Activated naive CD8-positive, alpha-beta T cell treated with anti-CD3 and anti-CD28 coated beads, Interleukin-2, amount 50 U/mL, for 24 hours (primary cell): ENCODE measurements around the gene PRSS2.

ENCODE experiments used
- ATAC-seq: fragments of 150-1000 bp; cut with Tn5 transposase; one replicate; pipeline ENCODE4 v1.10.0; 2021
- DNase-seq: peaks from one replicate; pipeline ENCODE4 v3.0.0; 2021
- H3K27ac Mint-ChIP-seq: one replicate; pipeline ENCODE4 v1.8.0; 2021; ENCODE audit warnings: mild to moderate bottlenecking, mixed read lengths
- H3K27me3 Mint-ChIP-seq: one replicate; pipeline ENCODE4 v1.8.0; 2021; ENCODE audit warnings: mixed read lengths
- H3K36me3 Mint-ChIP-seq: one replicate; pipeline ENCODE4 v1.8.0; 2021; ENCODE audit warnings: low read depth, mixed read lengths
- H3K4me1 Mint-ChIP-seq: one replicate; pipeline ENCODE4 v1.8.0; 2021; ENCODE audit warnings: mixed read lengths
- H3K4me3 Mint-ChIP-seq: one replicate; pipeline ENCODE4 v1.8.0; 2021; ENCODE audit warnings: mild to moderate bottlenecking, moderate library complexity, mixed read lengths
- H3K9me3 Mint-ChIP-seq: one replicate; pipeline ENCODE4 v1.8.0; 2021; ENCODE audit warnings: mixed read lengths

Gene PRSS2

DNA sequence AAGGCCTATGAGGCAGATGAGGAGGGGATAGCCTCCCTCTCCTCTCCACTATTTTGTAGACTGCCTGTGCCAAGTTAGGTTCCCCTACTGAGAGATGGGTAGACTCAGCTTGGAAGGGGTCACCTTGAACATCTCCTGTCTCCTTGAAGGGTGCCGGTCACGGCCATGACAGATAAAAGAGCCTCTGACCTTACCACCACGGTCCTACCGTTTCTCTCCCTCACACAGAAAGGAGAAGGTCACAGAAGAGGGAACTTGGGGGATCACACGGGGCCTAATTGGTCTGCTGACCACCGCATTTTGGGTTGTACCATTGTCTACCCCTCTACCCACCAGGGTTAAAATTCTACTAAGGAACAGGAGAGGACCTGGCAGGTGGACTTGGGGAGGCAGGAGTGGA, 17.0 kb downstream of the PRSS2 start:
- Mint-ChIP-seq H3K4me1 (peaks cover 33% of the 10 kb centered on the region), H3K27me3 (no peaks in the 10 kb centered on the region), H3K4me3 (peak overlapping the region; percentile 88), H3K9me3 (no peaks in the 10 kb centered on the region), H3K27ac (peak overlapping the region; percentile 98), H3K36me3 (peaks cover 45% of the 10 kb centered on the region)
- ATAC-seq (no peak), DNase-seq (no peak)

GRCh38 chr7:142788303-142789289, 17.8 kb downstream of the PRSS2 start:
- ATAC-seq (no peak), DNase-seq (no peak)
- peak overlapping the region; percentile 88 for H3K4me3 Mint-ChIP-seq
- H3K27ac Mint-ChIP-seq, result peak overlapping the region; percentile 98
- peaks cover 50% of the 10 kb centered on the region for H3K36me3 Mint-ChIP-seq
- peaks cover 33% of the 10 kb centered on the region for H3K4me1 Mint-ChIP-seq
- no peaks in the 10 kb centered on the region for H3K27me3 Mint-ChIP-seq
- H3K9me3 Mint-ChIP-seq, result no peaks in the 10 kb centered on the region

- DNase-seq, result no peak
- peak overlapping the region; percentile 98 for H3K27ac Mint-ChIP-seq
- peak overlapping the region; percentile 88 for H3K4me3 Mint-ChIP-seq
- no peaks in the 10 kb centered on the region for H3K27me3 Mint-ChIP-seq
- ATAC-seq, result no peak
- H3K9me3 Mint-ChIP-seq, result no peaks in the 10 kb centered on the region
- H3K4me1 Mint-ChIP-seq, result peaks cover 36% of the 10 kb centered on the region
- H3K36me3 Mint-ChIP-seq, result peaks cover 58% of the 10 kb centered on the region
Observed at GRCh38 chr7:142789441-142789840, 18.7 kb downstream of the PRSS2 start.

DNA sequence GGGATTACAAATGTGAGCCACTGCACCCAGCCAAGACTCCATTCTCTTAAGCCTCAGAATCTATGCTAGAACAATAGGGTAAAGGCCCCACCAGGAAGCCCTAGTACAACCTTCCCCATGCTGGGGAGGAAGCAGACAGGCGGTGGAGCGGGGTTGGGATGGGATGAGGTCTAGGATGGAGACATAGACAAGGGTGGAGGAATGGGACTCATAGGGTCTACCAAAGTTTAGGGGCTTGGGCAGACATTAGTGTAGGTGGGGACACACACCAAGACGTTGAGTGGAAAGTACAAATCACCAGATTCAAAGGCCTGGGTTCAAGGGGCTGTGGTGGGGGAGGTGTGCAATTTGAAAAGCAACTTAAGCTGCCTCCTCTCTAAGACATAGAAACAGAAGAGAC, 19.3 kb downstream of the PRSS2 start:
- Mint-ChIP-seq H3K9me3 (no peaks in the 10 kb centered on the region), H3K27ac (peak overlapping the region; percentile 98), H3K27me3 (no peaks in the 10 kb centered on the region), H3K4me3 (peak overlapping the region; percentile 88), H3K36me3 (peaks cover 61% of the 10 kb centered on the region), H3K4me1 (peaks cover 41% of the 10 kb centered on the region)
- ATAC-seq (peak; percentile 11), DNase-seq (no peak)

GRCh38 chr7:142790555-142790954, 19.8 kb downstream of the PRSS2 start:
- Mint-ChIP-seq H3K36me3 (peaks cover 61% of the 10 kb centered on the region), H3K4me1 (peaks cover 44% of the 10 kb centered on the region), H3K27ac (peak overlapping the region; percentile 98), H3K9me3 (no peaks in the 10 kb centered on the region), H3K4me3 (peak overlapping the region; percentile 88), H3K27me3 (no peaks in the 10 kb centered on the region)
- ATAC-seq (no peak), DNase-seq (no peak)

DNA sequence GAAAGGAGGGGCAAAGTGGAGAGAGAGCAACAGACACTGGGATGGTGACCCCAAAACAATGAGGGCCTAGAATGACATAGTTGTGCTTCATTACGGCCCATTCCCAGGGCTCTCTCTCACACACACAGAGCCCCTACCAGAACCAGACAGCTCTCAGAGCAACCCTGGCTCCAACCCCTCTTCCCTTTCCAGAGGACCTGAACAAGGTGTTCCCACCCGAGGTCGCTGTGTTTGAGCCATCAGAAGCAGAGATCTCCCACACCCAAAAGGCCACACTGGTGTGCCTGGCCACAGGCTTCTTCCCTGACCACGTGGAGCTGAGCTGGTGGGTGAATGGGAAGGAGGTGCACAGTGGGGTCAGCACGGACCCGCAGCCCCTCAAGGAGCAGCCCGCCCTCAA, 20.7 kb downstream of the PRSS2 start:
- Mint-ChIP-seq H3K4me1 (peaks cover 44% of the 10 kb centered on the region), H3K27me3 (no peaks in the 10 kb centered on the region), H3K9me3 (no peaks in the 10 kb centered on the region), H3K36me3 (peaks cover 64% of the 10 kb centered on the region), H3K27ac (peak overlapping the region; percentile 98), H3K4me3 (peak overlapping the region; percentile 88)
- DNase-seq (no peak), ATAC-seq (no peak)

DNA sequence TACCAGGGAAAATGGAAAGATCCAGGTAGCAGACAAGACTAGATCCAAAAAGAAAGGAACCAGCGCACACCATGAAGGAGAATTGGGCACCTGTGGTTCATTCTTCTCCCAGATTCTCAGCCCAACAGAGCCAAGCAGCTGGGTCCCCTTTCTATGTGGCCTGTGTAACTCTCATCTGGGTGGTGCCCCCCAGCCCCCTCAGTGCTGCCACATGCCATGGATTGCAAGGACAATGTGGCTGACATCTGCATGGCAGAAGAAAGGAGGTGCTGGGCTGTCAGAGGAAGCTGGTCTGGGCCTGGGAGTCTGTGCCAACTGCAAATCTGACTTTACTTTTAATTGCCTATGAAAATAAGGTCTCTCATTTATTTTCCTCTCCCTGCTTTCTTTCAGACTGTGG, 21.4 kb downstream of the PRSS2 start:
- peaks cover 44% of the 10 kb centered on the region for H3K4me1 Mint-ChIP-seq
- ATAC-seq, result no peak
- H3K27me3 Mint-ChIP-seq, result no peaks in the 10 kb centered on the region
- H3K36me3 Mint-ChIP-seq, result peaks cover 64% of the 10 kb centered on the region
- no peaks in the 10 kb centered on the region for H3K9me3 Mint-ChIP-seq
- DNase-seq, result no peak
- peak overlapping the region; percentile 88 for H3K4me3 Mint-ChIP-seq
- H3K27ac Mint-ChIP-seq, result peak overlapping the region; percentile 98

DNA sequence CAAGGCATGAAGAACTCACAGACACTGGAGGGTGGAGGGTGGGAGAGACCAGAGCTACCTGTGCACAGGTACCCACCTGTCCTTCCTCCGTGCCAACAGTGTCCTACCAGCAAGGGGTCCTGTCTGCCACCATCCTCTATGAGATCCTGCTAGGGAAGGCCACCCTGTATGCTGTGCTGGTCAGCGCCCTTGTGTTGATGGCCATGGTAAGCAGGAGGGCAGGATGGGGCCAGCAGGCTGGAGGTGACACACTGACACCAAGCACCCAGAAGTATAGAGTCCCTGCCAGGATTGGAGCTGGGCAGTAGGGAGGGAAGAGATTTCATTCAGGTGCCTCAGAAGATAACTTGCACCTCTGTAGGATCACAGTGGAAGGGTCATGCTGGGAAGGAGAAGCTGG, 21.8 kb downstream of the PRSS2 start:
- H3K4me1 Mint-ChIP-seq, result peaks cover 45% of the 10 kb centered on the region
- H3K4me3 Mint-ChIP-seq, result peak overlapping the region; percentile 88
- H3K27me3 Mint-ChIP-seq, result no peaks in the 10 kb centered on the region

GRCh38 chr7:142793156-142793555, 22.4 kb downstream of the PRSS2 start:
- Mint-ChIP-seq H3K4me3 (peak overlapping the region; percentile 88), H3K27me3 (no peaks in the 10 kb centered on the region), H3K27ac (peak overlapping the region; percentile 98), H3K36me3 (peaks cover 64% of the 10 kb centered on the region), H3K4me1 (peaks cover 50% of the 10 kb centered on the region), H3K9me3 (no peaks in the 10 kb centered on the region)
- DNase-seq (no peak), ATAC-seq (no peak)

More for the DNA sequence above, 21.8 kb downstream of the PRSS2 start:
- no peak for DNase-seq
- Mint-ChIP-seq H3K27ac (peak overlapping the region; percentile 98), H3K36me3 (peaks cover 64% of the 10 kb centered on the region), H3K9me3 (no peaks in the 10 kb centered on the region)
- no peak for ATAC-seq

GRCh38 chr7:142795339-142795863, 24.6 kb downstream of the PRSS2 start:
- H3K9me3 Mint-ChIP-seq, result no peaks in the 10 kb centered on the region
- H3K27me3 Mint-ChIP-seq, result no peaks in the 10 kb centered on the region
- peak overlapping the region; percentile 98 for H3K27ac Mint-ChIP-seq
- ATAC-seq (peak; percentile 24), DNase-seq (peak; percentile 58)
- H3K36me3 Mint-ChIP-seq, result peaks cover 66% of the 10 kb centered on the region
- peaks cover 65% of the 10 kb centered on the region for H3K4me1 Mint-ChIP-seq
- H3K4me3 Mint-ChIP-seq, result peak overlapping the region; percentile 100

GRCh38 chr7:142796001-142796500, 25.3 kb downstream of the PRSS2 start:
- peaks cover 72% of the 10 kb centered on the region for H3K4me1 Mint-ChIP-seq
- peaks cover 68% of the 10 kb centered on the region for H3K36me3 Mint-ChIP-seq
- no peak for DNase-seq
- H3K4me3 Mint-ChIP-seq, result peak overlapping the region; percentile 100
- ATAC-seq, result no peak
- no peaks in the 10 kb centered on the region for H3K27me3 Mint-ChIP-seq
- peak overlapping the region; percentile 98 for H3K27ac Mint-ChIP-seq
- H3K9me3 Mint-ChIP-seq, result no peaks in the 10 kb centered on the region

DNA sequence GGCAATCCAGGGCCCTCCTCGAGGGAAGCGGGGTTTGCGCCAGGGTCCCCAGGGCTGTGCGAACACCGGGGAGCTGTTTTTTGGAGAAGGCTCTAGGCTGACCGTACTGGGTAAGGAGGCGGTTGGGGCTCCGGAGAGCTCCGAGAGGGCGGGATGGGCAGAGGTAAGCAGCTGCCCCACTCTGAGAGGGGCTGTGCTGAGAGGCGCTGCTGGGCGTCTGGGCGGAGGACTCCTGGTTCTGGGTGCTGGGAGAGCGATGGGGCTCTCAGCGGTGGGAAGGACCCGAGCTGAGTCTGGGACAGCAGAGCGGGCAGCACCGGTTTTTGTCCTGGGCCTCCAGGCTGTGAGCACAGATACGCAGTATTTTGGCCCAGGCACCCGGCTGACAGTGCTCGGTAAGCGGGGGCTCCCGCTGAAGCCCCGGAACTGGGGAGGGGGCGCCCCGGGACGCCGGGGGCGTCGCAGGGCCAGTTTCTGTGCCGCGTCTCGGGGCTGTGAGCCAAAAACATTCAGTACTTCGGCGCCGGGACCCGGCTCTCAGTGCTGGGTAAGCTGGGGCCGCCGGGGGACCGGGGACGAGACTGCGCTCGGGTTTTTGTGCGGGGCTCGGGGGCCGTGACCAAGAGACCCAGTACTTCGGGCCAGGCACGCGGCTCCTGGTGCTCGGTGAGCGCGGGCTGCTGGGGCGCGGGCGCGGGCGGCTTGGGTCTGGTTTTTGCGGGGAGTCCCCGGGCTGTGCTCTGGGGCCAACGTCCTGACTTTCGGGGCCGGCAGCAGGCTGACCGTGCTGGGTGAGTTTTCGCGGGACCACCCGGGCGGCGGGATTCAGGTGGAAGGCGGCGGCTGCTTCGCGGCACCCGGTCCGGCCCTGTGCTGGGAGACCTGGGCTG, 26.0 kb downstream of the PRSS2 start:
- peaks cover 71% of the 10 kb centered on the region for H3K36me3 Mint-ChIP-seq
- H3K9me3 Mint-ChIP-seq, result no peaks in the 10 kb centered on the region
- ATAC-seq (no peak), DNase-seq (no peak)
- H3K4me1 Mint-ChIP-seq, result peaks cover 71% of the 10 kb centered on the region
- H3K4me3 Mint-ChIP-seq, result peak overlapping the region; percentile 100
- no peaks in the 10 kb centered on the region for H3K27me3 Mint-ChIP-seq
- H3K27ac Mint-ChIP-seq, result peak overlapping the region; percentile 98

DNA sequence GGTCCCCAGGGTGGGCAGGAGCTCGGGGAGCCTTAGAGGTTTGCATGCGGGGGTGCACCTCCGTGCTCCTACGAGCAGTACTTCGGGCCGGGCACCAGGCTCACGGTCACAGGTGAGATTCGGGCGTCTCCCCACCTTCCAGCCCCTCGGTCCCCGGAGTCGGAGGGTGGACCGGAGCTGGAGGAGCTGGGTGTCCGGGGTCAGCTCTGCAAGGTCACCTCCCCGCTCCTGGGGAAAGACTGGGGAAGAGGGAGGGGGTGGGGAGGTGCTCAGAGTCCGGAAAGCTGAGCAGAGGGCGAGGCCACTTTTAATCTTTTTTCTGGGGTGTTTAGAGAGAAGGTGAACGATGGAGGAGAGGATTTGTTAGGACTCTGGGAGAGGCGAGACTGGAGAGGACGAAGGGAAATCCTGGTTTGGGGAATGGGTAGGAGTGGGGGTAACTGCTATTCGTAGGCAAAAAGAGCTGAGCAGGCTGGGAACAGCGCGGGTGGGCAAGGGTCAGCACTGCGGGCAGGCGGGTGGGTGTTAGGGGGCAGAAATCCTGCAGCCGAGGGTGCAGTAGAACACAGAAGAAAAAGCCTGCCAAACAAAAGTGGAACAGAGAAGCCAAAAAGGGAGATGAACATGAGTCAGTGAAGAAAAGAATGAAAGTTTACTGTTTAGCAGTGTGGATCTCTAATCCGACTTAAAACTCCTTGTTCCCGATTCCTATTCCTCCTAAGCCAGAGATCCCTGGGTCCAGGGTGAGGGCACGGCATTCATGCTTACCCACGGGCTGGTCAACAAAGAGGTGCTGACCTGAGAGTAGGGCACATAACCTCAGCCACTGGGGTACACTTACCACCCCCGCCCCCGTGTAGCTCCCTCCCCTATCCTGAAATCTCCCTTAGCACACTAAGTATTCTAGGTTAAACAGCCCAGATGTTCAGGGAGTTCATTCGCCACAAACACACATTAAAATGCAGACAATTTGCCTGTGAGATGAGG, 26.9 kb downstream of the PRSS2 start:
- Mint-ChIP-seq H3K27ac (peak overlapping the region; percentile 98), H3K4me1 (peaks cover 76% of the 10 kb centered on the region)
- peak; percentile 54 for DNase-seq

More for the DNA sequence above, 26.9 kb downstream of the PRSS2 start:
- no peaks in the 10 kb centered on the region for H3K9me3 Mint-ChIP-seq
- ATAC-seq, result peak; percentile 27
- H3K4me3 Mint-ChIP-seq, result peak overlapping the region; percentile 100
- peaks cover 74% of the 10 kb centered on the region for H3K36me3 Mint-ChIP-seq
- H3K27me3 Mint-ChIP-seq, result no peaks in the 10 kb centered on the region
